ENCODE data around the gene CDH16.
"Not testable (repeated sequence)": the region's sequence is repeated elsewhere in the genome, so short reads cannot be mapped to it uniquely, and the experiment has no call there.

The CDH16 gene

DNA sequence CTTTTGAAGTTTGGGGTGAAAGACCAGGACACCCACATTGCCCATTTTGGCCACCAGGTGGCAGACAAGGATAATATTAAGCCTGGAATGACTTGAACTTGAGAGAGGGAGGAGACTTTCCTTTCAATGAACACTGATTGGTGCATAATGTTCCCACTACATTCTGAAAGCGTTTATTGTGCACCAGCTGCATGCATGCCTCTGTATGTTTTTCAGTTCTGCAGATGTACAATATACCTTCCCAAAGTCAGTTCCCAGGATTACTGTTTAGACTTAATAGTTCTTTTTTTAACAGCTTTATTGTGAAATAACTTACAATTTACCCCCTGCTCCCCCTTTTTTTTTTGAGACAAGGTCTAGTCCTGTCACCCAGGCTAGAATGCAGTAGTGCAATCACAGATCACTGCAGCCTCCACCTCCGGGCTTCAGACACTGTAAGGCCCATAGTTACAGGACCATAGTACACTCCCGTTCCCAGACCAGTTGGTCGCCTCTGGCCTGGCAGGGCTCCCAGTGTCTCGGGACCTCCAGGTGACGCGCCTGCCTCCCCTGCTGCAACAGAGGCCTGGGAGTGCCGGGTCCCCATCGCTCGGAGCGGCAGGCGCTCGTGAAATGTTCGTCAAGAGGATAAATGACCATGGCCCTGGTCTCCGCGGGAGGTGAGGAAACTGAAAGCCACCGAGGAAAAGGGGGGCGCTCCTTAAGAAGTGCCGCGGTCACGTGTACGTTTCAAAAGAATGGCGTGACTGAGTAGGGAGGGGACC, 28.8 kb upstream of the CDH16 start:
- DNase-seq: peak; percentile 45 to 73

DNA sequence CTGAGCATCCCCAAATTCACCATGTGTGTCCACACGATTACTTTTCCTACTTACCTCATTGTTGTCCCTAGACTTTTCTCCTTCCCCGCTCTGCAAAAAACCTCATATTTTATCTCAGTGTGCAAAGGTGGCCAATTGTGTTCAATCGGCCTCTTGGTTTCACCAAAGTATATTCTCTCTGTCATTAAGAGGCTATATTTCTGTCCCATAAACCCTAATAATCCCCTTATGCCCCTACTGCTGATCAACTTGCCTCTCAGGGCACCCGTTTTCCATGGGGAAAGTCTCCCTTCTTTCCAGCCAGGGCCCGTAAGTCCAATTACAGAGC, 28.3 kb upstream of the CDH16 start:
- DNase-seq: no peak

DNA sequence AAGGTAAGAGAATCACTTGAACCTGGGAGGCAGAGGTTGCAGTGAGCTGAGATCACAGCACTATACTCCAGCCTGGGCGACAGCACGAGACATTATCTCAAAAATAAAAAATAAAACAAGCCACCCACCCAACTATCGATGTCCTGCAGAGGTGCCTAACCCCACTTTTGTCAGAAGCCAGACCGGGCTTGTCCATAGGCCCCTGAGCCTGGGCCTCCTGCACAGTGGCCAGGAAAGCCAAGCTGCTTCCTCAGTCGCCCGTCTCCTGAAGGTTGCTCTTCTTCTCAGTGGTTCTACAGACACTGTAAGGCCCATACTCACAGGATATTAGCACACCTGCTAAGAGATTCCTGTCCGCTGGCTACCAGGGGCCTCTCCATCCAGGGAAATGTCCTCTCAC, 27.9 kb upstream of the CDH16 start:
- DNase-seq: no peak

DNA sequence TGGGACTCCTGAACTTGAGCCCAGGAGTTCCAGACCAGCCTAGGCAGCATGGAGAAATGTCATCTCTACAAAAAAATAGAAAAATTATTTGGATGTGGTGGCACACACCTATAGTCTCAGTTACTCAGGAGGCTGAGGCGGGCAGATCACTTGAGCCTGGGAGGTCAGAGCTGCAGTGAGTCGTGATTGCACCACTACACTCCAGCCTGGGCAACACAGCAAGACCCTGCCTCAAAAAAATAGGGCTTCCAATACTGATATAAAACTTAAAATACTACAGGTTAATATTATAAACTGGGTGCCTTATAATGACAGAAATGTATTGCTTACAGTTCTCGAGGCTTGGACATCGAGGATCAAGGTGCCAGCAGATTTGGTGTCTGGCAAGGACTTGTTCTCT, 27.3 kb upstream of the CDH16 start:
- DNase-seq: no peak

DNA sequence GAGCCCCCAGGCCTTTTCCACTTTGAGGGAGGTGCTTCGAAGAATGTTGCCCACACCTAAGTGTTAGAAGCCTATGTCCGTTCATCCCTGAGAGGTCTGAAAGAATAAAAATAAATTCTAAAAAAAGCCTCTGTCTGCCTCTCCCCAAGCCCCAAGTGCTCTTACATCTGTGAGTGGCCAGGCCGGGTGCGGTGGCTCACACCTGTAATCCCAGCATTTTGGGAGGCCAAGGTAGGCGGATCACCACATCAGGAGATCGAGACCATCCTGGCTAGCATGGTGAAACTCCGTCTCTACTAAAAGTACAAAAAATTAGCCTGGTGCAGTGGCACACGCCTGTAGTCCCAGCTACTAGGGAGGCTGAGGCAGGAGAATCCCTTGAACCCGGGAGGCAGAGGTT, 26.3 kb upstream of the CDH16 start:
- DNase-seq: not testable (repeated sequence)

DNA sequence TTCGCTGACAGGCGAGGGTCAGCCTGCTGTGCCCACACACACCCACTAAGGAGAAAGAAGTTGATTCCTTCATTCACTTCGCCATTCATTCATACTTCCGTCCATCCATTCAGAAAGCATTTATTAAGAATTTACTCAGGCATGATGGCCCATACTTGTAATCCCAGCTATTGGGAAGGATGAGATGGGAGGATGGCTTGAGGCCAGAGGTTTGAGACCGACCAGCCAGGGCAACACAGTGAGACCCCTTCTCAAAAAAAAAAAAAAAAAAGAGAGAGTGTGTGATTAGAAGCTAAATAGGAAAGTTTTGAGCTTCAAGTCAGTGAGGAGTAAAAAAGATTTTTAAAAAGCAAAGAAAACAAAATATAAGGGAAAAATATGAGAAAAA, 25.4 kb upstream of the CDH16 start:
- no peak for DNase-seq

DNA sequence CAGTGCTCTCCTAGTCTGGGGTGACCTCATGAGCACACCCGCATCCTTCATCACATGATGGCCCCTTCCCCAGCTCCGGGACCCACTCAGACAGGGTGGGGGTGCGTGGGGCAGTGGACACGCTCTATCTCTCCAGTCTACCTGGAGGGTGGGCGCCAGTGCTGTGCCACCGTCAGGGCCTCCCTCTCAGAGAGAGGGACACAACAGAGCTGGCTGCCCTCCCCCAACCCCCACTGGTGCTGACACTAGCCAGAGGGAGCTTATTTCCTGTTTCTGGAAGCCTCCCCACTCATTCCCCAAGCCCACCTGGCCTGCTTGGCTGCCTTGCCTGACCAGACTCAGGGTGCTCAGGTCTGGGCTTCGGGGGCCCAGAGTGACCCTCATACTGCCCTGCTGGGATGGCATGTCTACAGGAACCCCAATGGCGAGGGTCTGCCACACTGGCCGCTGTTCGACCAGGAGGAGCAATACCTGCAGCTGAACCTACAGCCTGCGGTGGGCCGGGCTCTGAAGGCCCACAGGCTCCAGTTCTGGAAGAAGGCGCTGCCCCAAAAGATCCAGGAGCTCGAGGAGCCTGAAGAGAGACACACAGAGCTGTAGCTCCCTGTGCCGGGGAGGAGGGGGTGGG, 24.9 kb upstream of the CDH16 start:
- DNase-seq: no peak

DNA sequence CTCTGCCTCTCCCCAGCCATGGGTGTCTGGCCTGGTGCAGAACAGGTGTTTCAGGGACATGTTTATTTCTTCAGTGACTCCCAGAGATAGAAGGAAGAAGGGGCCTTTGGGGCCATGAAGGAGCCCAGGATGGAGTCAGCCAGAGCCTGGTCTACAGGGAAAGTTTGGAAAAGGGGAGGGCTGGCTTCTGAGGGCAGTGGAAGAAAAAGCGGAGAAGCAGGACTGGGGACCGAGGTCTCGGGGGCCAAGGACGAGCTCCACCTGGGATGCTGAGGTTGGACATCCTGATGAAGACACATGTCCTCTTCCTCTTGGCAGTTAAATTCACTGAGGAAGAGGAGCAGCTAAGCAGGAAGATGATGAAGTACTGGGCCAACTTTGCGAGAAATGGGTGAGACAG, 24.3 kb upstream of the CDH16 start:
- no peak for DNase-seq

DNA sequence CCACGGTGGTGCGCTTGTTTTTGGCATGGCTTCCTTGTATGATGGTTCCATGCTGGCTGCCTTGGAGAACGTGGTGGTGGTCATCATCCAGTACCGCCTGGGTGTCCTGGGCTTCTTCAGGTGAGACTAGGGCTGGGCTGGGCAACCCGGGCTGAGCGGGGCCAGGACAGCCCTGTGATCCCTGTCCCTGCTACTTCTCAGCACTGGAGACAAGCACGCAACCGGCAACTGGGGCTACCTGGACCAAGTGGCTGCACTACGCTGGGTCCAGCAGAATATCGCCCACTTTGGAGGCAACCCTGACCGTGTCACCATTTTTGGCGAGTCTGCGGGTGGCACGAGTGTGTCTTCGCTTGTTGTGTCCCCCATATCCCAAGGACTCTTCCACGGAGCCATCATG, 21.6 kb upstream of the CDH16 start:
- DNase-seq: no peak

DNA sequence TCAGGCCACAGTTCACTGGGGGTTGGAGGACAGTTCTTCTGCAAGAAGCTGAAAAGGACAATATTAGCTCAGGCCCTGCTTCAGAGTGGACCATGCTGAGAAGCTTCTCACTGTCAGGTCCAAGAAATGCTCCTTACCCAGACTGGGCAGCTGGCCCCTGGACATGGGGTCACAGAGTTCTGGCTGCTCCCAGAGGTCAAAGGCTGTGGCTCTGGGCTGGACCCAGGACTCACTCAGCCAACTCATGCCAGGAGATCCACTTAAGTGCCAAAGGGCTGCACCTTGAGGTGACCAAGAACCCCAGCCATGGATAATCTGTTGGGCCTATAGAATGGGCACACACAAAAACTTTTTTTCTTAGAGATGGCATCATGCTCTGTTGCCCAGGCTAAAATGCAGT, 20.7 kb upstream of the CDH16 start:
- DNase-seq: no peak

DNA sequence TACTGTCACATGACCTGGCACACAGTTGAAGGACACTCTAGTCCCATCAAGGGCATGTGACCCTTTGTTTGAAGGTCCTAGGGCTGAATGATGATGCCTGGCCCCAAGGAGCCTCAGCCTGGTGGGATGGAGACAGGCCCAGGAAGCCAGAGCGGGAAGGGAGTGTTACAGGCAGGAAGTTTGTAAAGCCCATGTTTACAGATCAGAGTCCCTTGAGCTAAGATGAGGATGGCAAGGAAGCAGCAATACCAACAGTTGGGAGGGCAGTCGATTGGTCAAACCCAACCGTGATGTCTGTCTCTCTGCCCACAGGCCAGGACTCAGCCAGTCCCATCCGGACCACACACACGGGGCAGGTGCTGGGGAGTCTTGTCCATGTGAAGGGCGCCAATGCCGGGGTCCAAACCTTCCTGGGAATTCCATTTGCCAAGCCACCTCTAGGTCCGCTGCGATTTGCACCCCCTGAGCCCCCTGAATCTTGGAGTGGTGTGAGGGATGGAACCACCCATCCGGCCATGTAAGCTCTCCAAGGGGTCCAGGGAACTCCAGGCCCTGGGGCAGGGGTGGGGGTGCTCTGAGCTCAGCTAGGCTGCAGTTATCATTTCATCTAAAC, 19.1 kb upstream of the CDH16 start:
- DNase-seq: no peak

DNA sequence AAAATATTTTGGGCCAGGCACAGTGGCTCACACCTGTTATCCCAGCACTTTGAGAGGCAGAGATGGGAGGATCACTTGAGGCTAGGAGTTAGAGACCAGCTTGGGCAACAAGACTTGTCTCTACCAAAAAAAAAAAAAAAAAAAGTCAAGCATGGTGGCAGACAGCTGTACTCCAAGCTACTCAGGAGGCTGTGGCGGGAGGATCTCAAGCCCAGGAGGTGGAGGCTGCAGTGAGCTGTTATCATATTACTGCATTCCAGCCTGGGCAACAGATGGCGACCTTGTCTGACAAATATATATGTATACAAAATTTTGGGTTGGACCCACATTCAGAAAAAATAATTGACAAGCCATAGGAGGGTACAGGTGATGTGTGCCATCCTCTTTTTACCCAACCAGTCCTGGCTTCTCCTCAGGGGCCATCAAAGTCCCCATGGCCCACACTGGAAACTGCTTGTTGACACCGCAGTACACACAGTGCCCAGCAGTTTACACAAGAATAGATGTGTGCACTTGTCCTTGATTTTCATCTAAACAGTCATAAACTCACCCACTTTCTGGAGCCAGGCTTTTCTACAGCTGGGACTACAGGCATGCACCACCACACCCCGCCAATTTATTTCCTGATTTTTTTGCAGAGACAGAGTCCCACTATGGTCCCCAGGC, 18.3 kb upstream of the CDH16 start:
- DNase-seq: no peak

DNA sequence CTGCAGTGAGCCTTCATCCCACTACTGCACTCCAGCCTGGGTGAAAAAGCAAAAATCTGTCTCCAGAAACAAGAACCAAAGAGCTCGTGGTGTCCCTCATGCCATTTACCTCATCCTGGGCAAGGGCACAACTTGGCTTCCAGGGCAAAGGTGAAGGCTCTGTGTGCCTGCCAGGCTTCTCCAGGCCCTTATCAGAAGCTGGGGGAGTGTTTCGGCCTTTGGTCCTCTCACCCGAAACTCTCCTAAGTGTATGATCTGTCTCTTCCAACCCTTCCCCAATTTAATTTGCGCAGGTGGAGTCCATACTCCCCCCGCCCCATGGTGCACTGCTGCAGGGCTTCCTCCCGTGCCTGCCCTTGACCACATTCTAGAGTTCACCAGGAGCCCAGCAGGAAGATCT, 17.8 kb upstream of the CDH16 start:
- no peak for DNase-seq

DNA sequence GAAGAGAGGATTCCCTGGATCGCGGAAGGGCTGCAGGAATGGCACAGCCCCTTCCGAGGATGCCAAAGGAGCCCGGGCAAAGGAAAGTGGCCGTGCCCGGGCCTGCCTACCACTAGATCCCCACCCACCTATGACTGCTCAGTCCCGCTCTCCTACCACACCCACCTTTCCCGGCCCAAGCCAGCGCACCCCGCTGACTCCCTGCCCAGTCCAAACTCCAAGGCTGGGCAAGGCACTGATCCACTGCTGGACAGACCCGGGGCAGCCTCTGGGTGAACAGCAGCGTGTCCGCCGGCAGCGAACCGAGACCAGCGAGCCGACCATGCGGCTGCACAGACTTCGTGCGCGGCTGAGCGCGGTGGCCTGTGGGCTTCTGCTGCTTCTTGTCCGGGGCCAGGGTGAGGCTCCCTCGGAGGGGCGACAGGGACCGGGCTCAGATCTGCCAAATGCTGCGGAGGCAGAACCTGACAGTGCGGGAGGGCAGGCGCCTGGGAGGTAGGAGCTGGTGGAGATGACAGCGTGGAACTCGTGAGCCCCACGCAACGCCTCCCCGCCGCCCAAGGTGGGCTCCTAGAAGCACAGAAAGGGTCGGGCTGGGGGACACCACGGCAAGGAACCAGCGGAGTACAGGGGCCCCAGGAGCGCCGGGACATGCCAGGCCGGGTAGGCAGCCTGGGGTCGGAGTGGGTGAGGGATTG, 16.8 kb upstream of the CDH16 start, which contains the start of gene CES2:
Gene CES2, plus strand, starts transcription at position 203 of the 698 bp plus-strand sequence. Its CDS starts 120 bp downstream, at position 323.
- DNase-seq: no peak

DNA sequence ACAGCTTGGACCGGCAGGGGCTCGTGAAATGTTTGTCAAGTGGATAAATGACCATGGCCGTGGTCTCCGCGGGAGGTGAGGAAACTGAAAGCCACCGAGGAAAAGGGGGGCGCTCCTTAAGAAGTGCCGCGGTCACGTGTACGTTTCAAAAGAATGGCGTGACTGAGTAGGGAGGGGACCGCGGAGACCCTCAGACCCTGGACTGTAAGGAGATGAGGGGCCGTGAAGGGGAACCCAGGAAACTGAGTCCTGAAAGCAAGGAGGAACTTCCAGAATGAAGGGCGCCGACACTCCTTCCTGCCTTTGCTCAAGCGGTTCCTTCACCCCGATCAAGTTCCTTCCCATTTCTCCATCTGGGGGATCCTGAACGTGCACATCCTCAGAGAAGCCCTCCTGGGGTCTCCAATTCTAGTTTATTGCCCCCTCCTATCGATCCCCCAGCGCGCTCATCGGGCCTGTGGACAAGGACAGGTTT, 16.2 kb upstream of the CDH16 start:
- not testable (repeated sequence) for DNase-seq

DNA sequence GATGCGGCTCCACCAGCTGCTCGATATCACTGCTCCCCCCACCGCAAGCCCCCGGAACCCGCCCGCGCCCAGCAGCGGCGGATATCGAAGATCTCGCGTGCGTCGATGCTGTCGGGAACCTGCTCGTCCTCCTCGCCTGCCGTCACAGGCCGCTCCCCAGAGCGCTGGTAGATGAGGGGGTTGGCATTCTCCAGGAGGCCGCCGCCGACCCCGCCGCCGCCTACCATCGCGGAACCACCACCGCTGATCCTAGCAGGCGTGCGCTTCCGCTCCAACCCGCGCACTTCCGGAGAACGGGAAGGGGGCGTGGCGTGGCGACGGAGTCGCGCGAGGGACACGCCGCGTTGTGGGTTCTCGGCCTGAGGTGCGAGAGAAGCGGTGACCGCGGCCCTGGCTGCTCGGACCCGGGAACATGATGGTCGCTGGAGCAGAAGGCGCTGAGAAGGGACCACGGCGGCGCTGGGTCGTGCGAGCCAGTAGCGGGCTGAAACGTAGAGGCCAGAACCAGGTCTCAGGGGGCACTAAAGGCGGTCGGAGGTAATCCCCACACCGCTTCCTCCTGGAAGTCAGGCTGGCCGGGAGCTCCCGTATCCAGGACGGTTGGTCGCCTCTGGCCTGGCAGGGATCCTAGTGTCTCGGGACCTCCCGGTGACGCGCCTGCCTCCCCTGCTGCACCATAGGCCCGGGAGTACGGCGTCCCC, 15.6 kb upstream of the CDH16 start, which contains the start of gene CIAO2B:
Gene CIAO2B, minus strand, starts transcription at position 265 of the 701 bp plus-strand sequence. Its CDS starts 38 bp downstream, at position 227.
- peak; percentile 50 to 69 for DNase-seq

DNA sequence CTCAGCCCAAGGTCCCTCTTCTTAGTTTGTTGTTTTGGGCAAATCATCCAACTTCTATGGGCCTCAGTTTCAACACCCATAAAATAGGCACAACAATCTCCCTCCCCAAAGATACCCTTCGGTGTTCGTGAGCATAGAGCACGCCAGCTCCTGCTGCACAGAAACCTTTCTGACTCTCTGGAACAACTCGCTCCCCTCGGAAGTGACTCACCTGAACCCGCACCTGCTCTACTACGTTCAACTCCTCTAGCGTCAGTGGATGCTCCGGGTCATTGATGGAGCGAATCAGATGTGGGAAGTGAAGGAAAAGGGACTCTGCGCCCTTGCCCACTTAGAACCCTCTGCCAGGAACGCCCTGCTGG, 15.1 kb upstream of the CDH16 start:
- DNase-seq: no peak

DNA sequence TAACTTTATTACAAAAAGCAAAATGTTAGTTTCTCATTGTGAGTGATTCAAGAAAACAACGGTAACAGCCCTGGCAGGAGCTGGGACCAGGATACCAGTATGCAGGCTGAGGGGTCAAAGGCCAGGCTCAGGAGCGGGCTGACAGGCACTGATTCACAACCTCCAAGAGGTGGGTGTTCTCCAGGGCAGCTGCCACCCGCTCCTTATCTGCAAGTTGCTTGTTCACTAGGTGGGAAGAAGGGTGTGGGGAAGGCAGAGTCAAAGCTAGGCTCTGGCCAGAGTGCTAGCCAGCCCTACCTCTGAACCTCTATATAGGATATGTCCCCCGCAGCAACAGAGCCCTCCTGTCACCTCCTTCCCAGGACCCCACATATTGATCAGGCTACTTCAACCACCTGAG, 13.4 kb upstream of the CDH16 start:
- no peak for DNase-seq

DNA sequence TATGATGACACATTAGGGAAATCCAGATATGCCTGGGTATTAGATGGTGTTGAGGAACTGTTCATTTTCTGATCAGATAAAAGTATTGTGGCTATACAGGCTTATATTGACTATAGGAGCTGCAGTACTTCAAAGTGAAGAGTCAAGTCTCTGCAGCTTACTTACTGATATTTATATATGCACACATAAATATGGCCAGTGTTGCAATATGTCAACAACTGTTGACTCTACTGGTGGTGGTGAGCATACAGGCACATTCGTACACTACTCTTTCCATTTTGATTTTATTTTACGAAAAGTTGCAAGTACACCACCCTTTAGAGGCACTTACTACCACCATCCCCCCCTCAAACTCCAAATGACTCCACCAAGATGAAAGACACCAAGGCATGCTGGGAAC, 13.0 kb upstream of the CDH16 start:
- no peak for DNase-seq

DNA sequence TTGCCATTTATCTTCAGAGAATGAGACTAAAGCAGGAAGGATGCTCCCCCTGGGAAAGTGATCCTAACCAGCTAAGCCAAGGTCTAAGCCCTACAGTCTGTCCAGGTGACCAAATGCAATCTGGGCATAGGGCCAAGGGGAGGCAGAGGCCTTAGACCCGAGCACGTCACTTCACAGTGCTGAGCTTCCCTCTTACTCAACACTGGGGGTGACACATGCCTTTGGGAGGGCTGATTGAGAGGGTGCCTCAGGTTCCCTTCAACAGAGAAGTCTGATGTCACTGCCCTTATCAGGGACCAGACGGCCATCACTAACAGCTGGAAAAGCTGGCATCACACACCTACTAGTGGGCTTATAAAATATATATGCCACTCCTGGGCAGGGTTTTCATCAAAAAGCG, 11.5 kb upstream of the CDH16 start:
- no peak for DNase-seq

DNA sequence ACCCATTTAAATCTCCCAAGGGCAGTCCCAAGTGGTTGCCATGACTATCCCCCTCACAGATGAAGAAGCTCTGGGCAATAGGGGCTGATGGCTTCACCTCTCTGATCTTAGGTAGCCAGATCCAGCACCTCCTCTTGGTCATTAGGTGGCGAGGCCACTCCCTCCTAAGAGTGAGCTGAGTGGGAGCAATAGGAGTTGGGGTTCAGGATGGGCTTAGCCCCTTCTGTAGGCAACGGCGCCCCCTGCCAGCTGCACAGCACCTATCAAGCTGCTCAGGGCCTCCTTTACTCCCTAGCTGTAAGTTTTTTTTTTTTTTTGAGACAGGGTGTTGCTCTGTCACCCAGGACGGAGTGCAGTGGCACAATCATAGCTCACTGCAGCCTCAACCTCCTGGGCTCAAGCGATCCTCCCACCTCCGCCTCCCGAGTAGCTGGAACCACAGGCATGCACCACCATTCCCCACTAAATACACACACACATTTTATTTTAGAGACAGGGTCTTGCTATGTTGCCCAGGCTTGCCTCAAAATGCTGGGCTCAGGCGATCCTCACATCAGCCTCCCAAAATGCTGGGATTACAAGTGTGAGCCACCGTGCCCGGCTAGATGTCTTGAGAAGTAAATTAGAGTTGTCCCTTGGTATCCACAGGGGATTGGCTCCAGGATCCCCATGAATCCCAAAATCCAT, 10.2 kb upstream of the CDH16 start:
- DNase-seq: no peak
